HEK293 (cell line): Measurements from ENCODE around the gene CMTM8.

Experiments
- CTCF ChIA-PET: fragments of 350-600 bp; formaldehyde crosslinking; extraction: SDS; loops from one replicate; lab custom pipeline; 2021; ENCODE audit warnings: antibody characterized with exemption; lab: Yijun Ruan, JAX
- POLR2A ChIA-PET: fragments of 300-600 bp; formaldehyde crosslinking; extraction: SDS; loops from one replicate; lab custom pipeline; 2020; ENCODE audit warnings: antibody characterized with exemption, inconsistent platforms; lab: Yijun Ruan, JAX
- H3K27ac ChIP-seq: fragments of 200-500 bp; sonication (Bioruptor generic); 2 replicates; pipeline ENCODE4 v1.5.1; 2014; ENCODE audit warnings: low read depth, low read length, control low read depth, inconsistent platforms; ENCODE audit errors: extremely low read depth
- H3K36me3 ChIP-seq, 2 experiments: fragments of 200-500 bp in 1 of 2; sonication (Bioruptor generic) in 1 of 2; 1 replicate in 1 of 2; 2 replicates in 1 of 2; pipeline ENCODE4 v1.5.1; 2014 to 2017; ENCODE audit warnings: inconsistent platforms in 2 of 2, low read length in 2 of 2; ENCODE audit not compliant: control insufficient read depth in 2 of 2, insufficient read depth in 1 of 2
- H3K4me1 ChIP-seq: fragments of 200-500 bp; sonication (Bioruptor generic); 2 replicates; pipeline ENCODE4 v1.5.1; 2014; ENCODE audit warnings: mild to moderate bottlenecking, low read length, inconsistent platforms; ENCODE audit not compliant: control insufficient read depth, insufficient read depth
- H3K4me3 ChIP-seq: 2 replicates; pipeline ENCODE4 v1.5.1; 2011; ENCODE audit warnings: low read depth, mild to moderate bottlenecking, control low read depth, low read length, moderate library complexity
- H3K9me3 ChIP-seq: fragments of 200-500 bp; sonication (Bioruptor generic); 2 replicates; pipeline ENCODE4 v1.5.1; 2014; ENCODE audit warnings: low read depth, low read length, inconsistent platforms; ENCODE audit not compliant: control insufficient read depth, insufficient read depth
- GLIS1 ChIP-seq: fragments of 450-650 bp; formaldehyde crosslinking; IDR thresholded peaks from 2 replicates; pipeline ENCODE4 v1.5.1; 2016; ENCODE audit warnings: missing biosample characterization, missing genetic modification characterization
- HOXA7 ChIP-seq: sonication (generic); formaldehyde crosslinking; IDR thresholded peaks from 2 replicates; pipeline ENCODE4 v1.8.1; 2022; ENCODE audit warnings: missing genetic modification reagents, borderline replicate concordance
- IKZF3 ChIP-seq: fragments of 450-650 bp; IDR thresholded peaks from 2 replicates; pipeline ENCODE4 v1.5.0; 2018; ENCODE audit warnings: missing biosample characterization, mild to moderate bottlenecking, missing genetic modification characterization, moderate library complexity
- PRDM10 ChIP-seq: fragments of 450-650 bp; formaldehyde crosslinking; IDR thresholded peaks from 2 replicates; pipeline ENCODE4 v1.5.1; 2016; ENCODE audit warnings: missing biosample characterization, missing genetic modification characterization
- PRDM2 ChIP-seq: fragments of 450-650 bp; formaldehyde crosslinking; IDR thresholded peaks from 2 replicates; pipeline ENCODE4 v1.5.1; 2016; ENCODE audit warnings: missing biosample characterization, missing genetic modification characterization, borderline replicate concordance
- YY2 ChIP-seq: fragments of 450-650 bp; formaldehyde crosslinking; IDR thresholded peaks from 2 replicates; pipeline ENCODE4 v1.5.1; 2016; ENCODE audit warnings: missing biosample characterization, missing genetic modification characterization
- ZBTB7A ChIP-seq: fragments of 450-650 bp; formaldehyde crosslinking; IDR thresholded peaks from 2 replicates; pipeline ENCODE4 v1.5.1; 2016; ENCODE audit warnings: low read depth, missing biosample characterization, missing genetic modification characterization
- ZEB2 ChIP-seq: fragments of 450-650 bp; formaldehyde crosslinking; IDR thresholded peaks from 2 replicates; pipeline ENCODE4 v1.5.1; 2016; ENCODE audit warnings: missing biosample characterization, missing genetic modification characterization
- ZNF138 ChIP-seq: fragments of 450-650 bp; formaldehyde crosslinking; IDR thresholded peaks from 2 replicates; pipeline ENCODE4 v1.5.1; 2016; ENCODE audit warnings: missing biosample characterization, missing genetic modification characterization, borderline replicate concordance
- ZNF214 ChIP-seq: fragments of 450-650 bp; formaldehyde crosslinking; IDR thresholded peaks from 2 replicates; pipeline ENCODE4 v1.5.1; 2017; ENCODE audit warnings: missing biosample characterization, mild to moderate bottlenecking, missing genetic modification characterization, borderline replicate concordance
- ZNF37A ChIP-seq: fragments of 450-650 bp; IDR thresholded peaks from 2 replicates; pipeline ENCODE4 v1.5.1; 2018; ENCODE audit warnings: missing biosample characterization, missing genetic modification characterization
- ZNF394 ChIP-seq: fragments of 450-650 bp; formaldehyde crosslinking; IDR thresholded peaks from 2 replicates; pipeline ENCODE4 v1.5.1; 2016; ENCODE audit warnings: missing biosample characterization, missing genetic modification characterization, mild to moderate bottlenecking, moderate library complexity, borderline replicate concordance
- ZNF416 ChIP-seq: fragments of 450-650 bp; formaldehyde crosslinking; IDR thresholded peaks from 2 replicates; pipeline ENCODE4 v1.5.1; 2016; ENCODE audit warnings: missing biosample characterization, missing genetic modification characterization
- ZNF423 ChIP-seq: fragments of 450-650 bp; formaldehyde crosslinking; IDR thresholded peaks from 2 replicates; pipeline ENCODE4 v1.5.1; 2016; ENCODE audit warnings: missing biosample characterization, missing genetic modification characterization
- ZNF501 ChIP-seq: fragments of 450-650 bp; formaldehyde crosslinking; IDR thresholded peaks from 2 replicates; pipeline ENCODE4 v1.5.1; 2016; ENCODE audit warnings: missing biosample characterization, missing genetic modification characterization
- ZNF548 ChIP-seq: fragments of 450-650 bp; formaldehyde crosslinking; IDR thresholded peaks from 2 replicates; pipeline ENCODE4 v1.5.1; 2016; ENCODE audit warnings: missing biosample characterization, missing genetic modification characterization
- ZNF560 ChIP-seq: fragments of 450-650 bp; formaldehyde crosslinking; IDR thresholded peaks from 2 replicates; pipeline ENCODE4 v1.5.1; 2017; ENCODE audit warnings: missing biosample characterization, missing genetic modification characterization, borderline replicate concordance
- ZNF624 ChIP-seq: fragments of 450-650 bp; formaldehyde crosslinking; IDR thresholded peaks from 2 replicates; pipeline ENCODE4 v1.5.1; 2017; ENCODE audit warnings: missing biosample characterization, missing genetic modification characterization
- ZNF776 ChIP-seq: fragments of 450-650 bp; formaldehyde crosslinking; IDR thresholded peaks from 2 replicates; pipeline ENCODE4 v1.5.0; 2017; ENCODE audit warnings: missing biosample characterization, missing genetic modification characterization, borderline replicate concordance
- ZSCAN23 ChIP-seq: fragments of 450-650 bp; formaldehyde crosslinking; IDR thresholded peaks from 2 replicates; pipeline ENCODE4 v1.5.1; 2016; ENCODE audit warnings: missing biosample characterization, missing genetic modification characterization
- TF ChIP-seq, protein P1 (sequence below): fragments of 450-650 bp; formaldehyde crosslinking; optimal IDR thresholded peaks from 2 replicates; pipeline ENCODE3; 2016; ENCODE audit warnings: missing biosample characterization, mild to moderate bottlenecking, missing genetic modification characterization

The CMTM8 gene

DNA sequence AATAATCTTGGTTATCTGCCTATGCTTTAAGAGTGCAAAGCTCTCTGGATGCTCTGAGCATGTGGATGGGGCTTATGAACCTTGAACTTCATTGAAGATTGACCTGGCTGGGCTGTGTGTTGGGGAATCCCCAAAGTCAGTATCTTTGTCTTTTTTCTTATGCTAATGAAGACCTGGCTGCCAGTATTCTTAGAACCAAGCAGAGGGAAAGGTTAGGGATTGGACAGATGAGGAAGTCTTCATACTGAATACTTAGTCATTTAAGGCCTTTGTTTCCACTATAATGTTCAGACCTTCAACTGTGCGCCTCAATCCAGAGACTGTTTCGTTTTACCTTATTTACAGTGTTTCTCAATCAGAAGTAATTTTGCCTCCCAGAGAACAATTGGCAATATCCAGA, 110.7 kb downstream of the CMTM8 start:
- H3K4me1 ChIP-seq, result no peaks in the 10 kb centered on the region
- ChIA-PET CTCF (no interaction called here), POLR2A (no interaction called here)
- H3K9me3 ChIP-seq, result no peaks in the 10 kb centered on the region
- TF ChIP-seq ZNF37A (no peak), ZNF560 (tag by site-specific recombination) (no peak), ZNF776 (tag by site-specific recombination) (no peak), ZBTB7A (tag by site-specific recombination) (no peak), PRDM2 (tag by site-specific recombination) (no peak), ZNF138 (tag by site-specific recombination) (no peak), ZNF423 (tag by site-specific recombination) (no peak), IKZF3 (no peak), HOXA7 (no peak)
- TF ChIP-seq, protein P1, sequence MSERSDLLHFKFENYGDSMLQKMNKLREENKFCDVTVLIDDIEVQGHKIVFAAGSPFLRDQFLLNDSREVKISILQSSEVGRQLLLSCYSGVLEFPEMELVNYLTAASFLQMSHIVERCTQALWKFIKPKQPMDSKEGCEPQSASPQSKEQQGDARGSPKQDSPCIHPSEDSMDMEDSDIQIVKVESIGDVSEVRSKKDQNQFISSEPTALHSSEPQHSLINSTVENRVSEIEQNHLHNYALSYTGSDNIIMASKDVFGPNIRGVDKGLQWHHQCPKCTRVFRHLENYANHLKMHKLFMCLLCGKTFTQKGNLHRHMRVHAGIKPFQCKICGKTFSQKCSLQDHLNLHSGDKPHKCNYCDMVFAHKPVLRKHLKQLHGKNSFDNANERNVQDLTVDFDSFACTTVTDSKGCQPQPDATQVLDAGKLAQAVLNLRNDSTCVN (tag by site-specific recombination), result no peak
- no peaks in the 10 kb centered on the region for H3K36me3 ChIP-seq
- H3K4me3 ChIP-seq, result no peak overlapping the region
- no peak overlapping the region for H3K27ac ChIP-seq

- Histone ChIP-seq H3K36me3 (peaks cover 0 to 3% of the 10 kb centered on the region in 2 experiments; a peak in 1 of 3 replicates), H3K4me3 (no peak overlapping the region), H3K4me1 (no peaks in the 10 kb centered on the region), H3K27ac (no peak overlapping the region), H3K9me3 (no peaks in the 10 kb centered on the region)
- TF ChIP-seq ZNF624 (tag by site-specific recombination) (no peak), ZEB2 (tag by site-specific recombination) (no peak), ZNF548 (tag by site-specific recombination) (no peak), ZSCAN23 (tag by site-specific recombination) (no peak)
- ChIA-PET CTCF (interaction anchor here (0.6 to 1.2 kb wide), 3 partner anchors 22 to 117 kb away, joined by 3 to 4 read pairs (median 4); no protein-coding TSS in a partner anchor), POLR2A (no interaction called here)
Observed at GRCh38 chr3:32352563-32352962, 114.1 kb downstream of the CMTM8 start.

GRCh38 chr3:32353351-32353750, 114.9 kb downstream of the CMTM8 start:
- no peaks in the 10 kb centered on the region for H3K4me1 ChIP-seq
- no peaks in the 10 kb centered on the region for H3K9me3 ChIP-seq
- POLR2A ChIA-PET, result no interaction called here
- H3K36me3 ChIP-seq, result peaks cover 0 to 6% of the 10 kb centered on the region in 2 experiments; a peak in 2 of 3 replicates
- no peak for TF ChIP-seq ZNF423 (tag by site-specific recombination)
- TF ChIP-seq PRDM10 (tag by site-specific recombination), result no peak
- TF ChIP-seq ZNF394 (tag by site-specific recombination), result no peak
- no peak for TF ChIP-seq ZNF416 (tag by site-specific recombination)
- no peak for TF ChIP-seq YY2 (tag by site-specific recombination)
- no peak for TF ChIP-seq ZNF214 (tag by site-specific recombination)
- TF ChIP-seq GLIS1 (tag by site-specific recombination), result no peak
- TF ChIP-seq ZNF501 (tag by site-specific recombination), result no peak
- no peak overlapping the region for H3K27ac ChIP-seq
- H3K4me3 ChIP-seq, result no peak overlapping the region
- CTCF ChIA-PET, result interaction anchor here (0.8 to 1.2 kb wide), 2 partner anchors 21 to 49 kb away, joined by 4 read pairs; no protein-coding TSS in a partner anchor
